ENCODE data around the gene MAPK6. TPM values are rescaled to one million over a fixed set of nuclear protein-coding genes. Genes with fewer than 3 reads are reported as not detected.

The MAPK6 gene
- total RNA-seq, 3 donors from 2014 or later = 20.8 to 32.2 (median 22.0) TPM

DNA sequence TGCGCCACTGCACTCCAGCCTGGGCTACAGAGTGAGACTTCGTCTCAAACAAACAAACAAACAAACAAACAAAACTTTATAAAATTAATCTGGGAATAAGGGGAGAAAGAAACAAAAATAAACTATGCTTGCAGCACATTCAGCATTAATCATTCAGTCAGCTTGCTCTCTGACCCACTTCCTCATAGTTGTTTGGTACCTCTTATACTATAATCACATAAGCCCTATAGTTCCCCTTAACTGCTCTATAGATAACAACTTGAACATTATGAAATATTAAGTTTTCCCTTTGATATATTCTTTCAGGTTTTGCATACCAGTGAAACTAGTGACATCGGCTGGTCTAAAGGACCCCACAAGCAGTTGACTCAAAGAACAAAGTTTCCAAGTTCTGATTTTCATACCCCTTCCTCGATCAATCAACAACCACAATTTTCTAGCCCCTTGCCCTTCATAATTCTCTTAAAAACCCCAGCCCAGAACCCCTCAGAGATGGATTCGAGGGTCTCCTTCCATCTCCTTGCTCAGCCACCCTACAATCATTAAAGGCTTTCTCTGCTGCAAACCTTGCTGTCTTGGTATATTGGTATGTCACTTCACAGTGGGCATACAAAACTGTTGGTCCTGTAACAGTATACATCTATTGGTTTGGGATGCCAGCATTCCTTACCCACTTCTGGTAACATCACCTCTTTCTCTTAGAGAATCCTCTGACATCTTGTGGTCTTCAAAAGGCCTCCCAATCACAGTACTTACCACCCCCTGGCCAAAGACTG lies 67.2 kb downstream of the MAPK6 start:
- Histone ChIP-seq H3K27me3 (no peaks in the 10 kb centered on the region), H3K27ac (no peak overlapping the region), H3K4me1 (no peaks in the 10 kb centered on the region), H3K4me3 (no peak overlapping the region), H3K36me3 (no peaks in the 10 kb centered on the region), H3K9me3 (peaks cover 0 to 12% of the 10 kb centered on the region in 2 donors)
- DNase-seq (ENCODE audit: low spot score in 2 of 2) = no peak
- intact Hi-C loops (cut with DNase I; ENCODE audit: low total_unique reads) = no loop called here
- TF ChIP-seq POLR2AphosphoS5 (IDR thresholded peaks at IDR 0.05) (no peak), CTCF (IDR thresholded peaks at IDR 0.05) (no peak), POLR2A (IDR thresholded peaks at IDR 0.05) (no peak)

DNA sequence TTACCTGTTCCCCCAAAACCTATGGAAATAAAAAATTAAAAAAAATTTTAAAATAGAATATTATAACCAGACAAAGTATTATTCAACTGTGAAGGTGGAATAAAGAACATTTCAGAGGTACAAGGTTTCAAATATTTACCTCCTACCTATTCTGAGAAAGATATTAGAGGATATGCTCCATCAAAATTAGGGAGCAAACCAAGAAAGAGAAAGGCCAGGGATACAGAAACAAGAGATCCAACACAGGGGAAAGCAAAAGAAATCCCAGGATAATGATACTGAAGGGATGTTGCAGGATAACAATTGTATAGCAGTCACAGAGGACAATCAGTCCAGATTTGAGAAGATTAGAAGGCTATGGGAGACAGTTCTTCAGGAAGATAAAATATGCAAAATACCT lies 71.2 kb downstream of the MAPK6 start:
- TF ChIP-seq POLR2A (IDR thresholded peaks at IDR 0.05) (no peak), POLR2AphosphoS5 (IDR thresholded peaks at IDR 0.05) (no peak), CTCF (IDR thresholded peaks at IDR 0.05) (no peak)
- Histone ChIP-seq H3K9me3 (peaks cover 0 to 12% of the 10 kb centered on the region in 2 donors), H3K27ac (no peak overlapping the region), H3K4me3 (no peak overlapping the region), H3K36me3 (no peaks in the 10 kb centered on the region), H3K27me3 (no peaks in the 10 kb centered on the region), H3K4me1 (peaks cover 6 to 8% of the 10 kb centered on the region in 2 donors)
- DNase-seq (ENCODE audit: low spot score in 2 of 2) = no peak
- intact Hi-C loops (cut with DNase I; ENCODE audit: low total_unique reads) = no loop called here

DNA sequence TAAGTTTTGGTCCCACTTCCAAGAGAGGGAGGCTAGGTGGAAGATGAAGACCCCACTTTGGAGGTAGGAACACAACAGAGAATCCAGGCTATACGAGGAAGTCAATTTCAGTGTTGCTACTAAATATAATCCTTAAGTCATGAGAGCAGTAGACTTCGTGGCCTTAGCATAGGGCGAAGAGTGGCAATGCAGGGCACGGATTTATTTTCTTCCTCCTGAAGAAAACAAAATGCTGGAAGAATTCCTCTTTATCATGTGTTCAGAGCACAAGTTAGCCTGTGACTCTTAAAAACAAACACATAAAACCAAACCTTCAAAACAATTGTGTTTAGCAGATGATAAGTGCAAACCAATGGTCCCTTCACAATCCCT lies 74.1 kb downstream of the MAPK6 start:
- Histone ChIP-seq H3K27me3 (no peaks in the 10 kb centered on the region), H3K4me1 (peaks cover 6 to 8% of the 10 kb centered on the region in 2 donors), H3K9me3 (no peaks in the 10 kb centered on the region), H3K4me3 (no peak overlapping the region), H3K27ac (peak overlapping the region; percentile 75 to 87), H3K36me3 (no peaks in the 10 kb centered on the region)
- no peak for DNase-seq (ENCODE audit: low spot score in 2 of 2)
- intact Hi-C loops (cut with DNase I; ENCODE audit: low total_unique reads) = no loop called here
- no peak for TF ChIP-seq CTCF (IDR thresholded peaks at IDR 0.05)
- TF ChIP-seq POLR2AphosphoS5 (IDR thresholded peaks at IDR 0.05) = no peak
- TF ChIP-seq POLR2A (IDR thresholded peaks at IDR 0.05) = no peak

DNA sequence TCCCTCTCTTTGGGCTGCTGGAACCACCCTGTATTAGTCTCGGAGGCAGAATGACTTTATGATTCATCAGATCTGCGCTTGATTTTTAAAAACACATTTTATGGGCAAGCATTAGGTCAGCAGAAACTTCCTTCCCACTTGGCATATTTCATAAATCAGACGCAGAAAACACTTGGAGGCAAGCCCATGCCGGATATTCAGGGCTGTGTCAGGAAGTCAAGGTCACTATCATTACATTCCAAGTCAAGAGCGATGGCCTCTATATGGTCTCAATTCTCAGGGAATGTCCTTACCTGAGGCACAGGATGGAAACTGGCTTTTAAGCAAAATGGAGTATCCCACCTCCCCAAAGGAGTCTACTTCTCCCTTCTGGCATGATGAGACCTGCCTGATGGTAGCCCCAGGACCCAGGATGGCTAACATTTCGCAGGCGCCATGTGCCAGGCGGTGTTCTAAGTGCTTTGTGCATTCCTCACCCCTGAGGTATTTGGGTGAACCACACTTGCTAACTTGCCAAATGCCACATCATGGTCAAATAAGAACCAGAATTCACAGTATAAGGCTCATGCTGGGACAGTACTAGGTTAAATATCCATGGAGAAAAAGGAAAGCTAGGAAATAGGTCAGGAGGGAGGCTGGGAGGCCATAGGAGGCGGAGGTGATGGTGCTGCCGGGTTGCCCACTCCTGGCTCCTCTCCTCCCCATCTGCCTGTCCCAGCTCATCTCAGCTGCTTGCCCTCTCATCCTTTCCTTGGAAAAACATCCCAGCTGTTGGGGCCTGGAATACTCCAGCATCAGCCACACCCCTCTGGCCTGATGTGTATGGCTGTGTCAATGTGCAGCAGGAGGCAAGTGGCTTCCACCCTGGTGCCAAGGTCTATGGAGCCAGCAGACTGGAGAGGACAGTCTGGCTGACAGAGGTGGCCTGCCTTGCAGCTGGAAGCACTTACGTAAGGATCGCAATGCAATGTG lies 74.8 kb downstream of the MAPK6 start:
- H3K27me3 ChIP-seq = no peaks in the 10 kb centered on the region
- TF ChIP-seq POLR2AphosphoS5 (IDR thresholded peaks at IDR 0.05) (no peak), CTCF (IDR thresholded peaks at IDR 0.05) (no peak), POLR2A (IDR thresholded peaks at IDR 0.05) (no peak)
- no peak overlapping the region for H3K4me3 ChIP-seq
- intact Hi-C loops (cut with DNase I; ENCODE audit: low total_unique reads) = no loop called here
- H3K27ac ChIP-seq = peak overlapping the region; percentile 75 to 87
- DNase-seq (ENCODE audit: low spot score in 2 of 2) = peak in 1 of 2 donors; percentile 76
- no peaks in the 10 kb centered on the region for H3K36me3 ChIP-seq
- no peaks in the 10 kb centered on the region for H3K9me3 ChIP-seq
- peaks cover 6 to 8% of the 10 kb centered on the region in 2 donors for H3K4me1 ChIP-seq

Measured in breast epithelium (tissue), 4 donors.